HG03280 (cell line): Measurements from ENCODE around the gene ZFYVE27.

Source experiments
- ATAC-seq: cut with Tn5 transposase; IDR thresholded peaks from one replicate; pipeline ENCODE4 v1.9.1; 2021; ENCODE audit warnings: mild to moderate bottlenecking, moderate library complexity; ENCODE audit not compliant: unreplicated experiment

Gene ZFYVE27

DNA sequence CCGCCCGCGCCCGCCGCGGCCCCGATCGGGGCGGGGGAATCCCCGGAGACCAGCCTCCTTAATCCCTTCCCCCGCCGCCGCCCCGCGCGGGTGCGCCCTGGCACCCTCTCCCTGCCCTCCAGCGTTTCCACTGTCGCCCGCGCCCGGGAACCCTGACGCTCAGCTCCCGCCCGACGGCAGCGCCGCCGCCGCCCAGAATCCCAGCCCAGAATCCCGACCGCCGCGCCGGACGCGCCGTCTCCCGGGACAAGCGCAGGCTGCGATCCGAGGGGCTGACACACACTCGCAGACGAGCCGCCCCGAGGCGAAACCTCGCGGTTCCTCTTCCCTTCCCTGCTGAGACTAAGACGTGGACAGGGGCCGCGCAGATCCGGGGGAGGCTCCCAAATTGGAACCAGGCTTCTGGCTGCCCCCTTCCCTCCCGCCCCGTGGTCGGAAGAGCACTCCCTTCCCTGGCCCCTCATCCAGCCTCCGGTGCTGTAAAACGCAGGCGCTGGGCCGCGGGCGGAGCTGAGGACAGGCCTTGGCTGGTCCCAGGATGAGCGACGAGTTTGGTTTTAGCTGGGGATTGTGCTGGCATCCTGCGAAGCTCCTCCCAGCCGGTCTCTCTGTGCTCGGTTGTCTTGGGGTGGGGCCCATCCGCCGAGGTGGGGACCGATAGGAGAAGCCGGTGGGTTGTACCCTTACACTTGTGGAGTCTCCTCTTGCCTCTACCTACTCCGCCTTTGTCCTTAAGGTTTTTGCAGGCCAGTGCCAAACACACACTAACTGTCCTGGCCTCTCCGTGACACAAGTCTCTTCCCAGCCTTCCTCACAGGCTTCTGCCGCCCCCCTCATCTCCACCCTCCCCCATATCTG, 22.3 kb upstream of the ZFYVE27 start:
- peak; percentile 41 for ATAC-seq

DNA sequence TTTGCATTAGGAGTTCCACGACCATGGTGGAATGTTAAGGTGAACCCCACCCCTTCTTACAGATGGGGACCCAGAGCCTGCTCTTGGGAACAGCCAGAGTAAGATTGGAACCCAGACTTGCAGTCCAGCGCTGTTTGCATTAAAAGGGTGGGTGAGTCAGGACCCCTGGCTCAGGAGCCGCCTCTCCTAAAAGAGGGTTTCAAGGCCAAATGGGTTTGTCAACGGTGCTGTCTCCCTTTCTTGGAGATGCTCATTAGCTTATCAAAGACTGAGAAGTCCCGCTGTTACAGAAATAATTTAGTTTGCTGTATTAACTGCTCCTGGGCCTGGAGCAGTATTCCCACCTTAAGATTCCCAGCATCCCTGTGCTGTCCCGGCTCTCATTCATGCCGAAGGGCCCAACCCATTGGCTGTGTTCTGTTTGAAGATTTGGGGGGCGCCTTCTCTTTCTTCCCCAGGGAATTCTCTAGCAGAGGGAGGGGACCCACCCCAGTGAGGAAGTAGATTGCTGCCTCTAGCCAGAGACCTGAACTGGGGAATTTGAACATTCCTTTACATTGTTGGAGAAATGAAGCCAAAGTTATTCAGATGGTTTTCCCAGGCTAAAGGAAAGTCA, 21.6 kb upstream of the ZFYVE27 start:
- no peak for ATAC-seq

DNA sequence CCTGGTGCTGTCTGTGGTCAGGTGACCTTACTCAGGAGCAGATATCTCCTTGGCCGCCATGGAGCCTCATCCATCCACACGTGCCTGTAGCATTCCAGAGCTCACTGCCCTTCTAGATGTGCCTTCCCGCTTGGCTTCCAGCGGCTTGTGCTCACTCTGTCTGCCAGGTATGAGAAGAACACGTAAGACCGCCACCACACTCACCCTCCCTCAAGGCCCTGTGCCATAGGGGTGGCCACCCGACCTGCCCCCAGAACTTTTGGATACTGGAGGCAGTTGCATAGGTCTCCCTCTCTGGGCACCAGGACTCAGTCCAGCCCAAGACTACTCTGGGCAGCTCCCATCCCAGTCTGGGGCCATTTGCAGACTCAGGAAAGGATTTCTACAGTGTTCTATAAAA, 19.3 kb upstream of the ZFYVE27 start:
- no peak for ATAC-seq

DNA sequence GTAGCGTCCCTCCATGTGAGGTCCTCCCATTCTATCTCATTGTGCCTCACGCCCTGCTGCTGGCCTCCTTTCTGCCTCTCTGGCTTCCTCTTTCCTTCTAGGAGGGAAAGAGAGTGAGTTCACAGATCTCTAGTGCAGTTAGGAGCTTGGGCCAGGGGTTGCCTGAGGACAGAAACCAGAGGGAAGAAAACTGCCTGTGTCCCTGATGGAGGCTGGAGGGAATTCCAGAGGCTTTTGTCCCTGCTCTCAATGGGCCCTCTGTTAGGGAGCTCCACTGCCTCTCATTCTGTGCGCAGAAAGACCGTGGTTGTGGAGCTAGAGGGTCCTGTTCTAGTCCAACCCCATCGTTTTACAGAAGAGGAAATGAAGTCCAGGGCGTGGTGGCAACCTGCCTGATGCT, 18.8 kb upstream of the ZFYVE27 start:
- ATAC-seq, result no peak

DNA sequence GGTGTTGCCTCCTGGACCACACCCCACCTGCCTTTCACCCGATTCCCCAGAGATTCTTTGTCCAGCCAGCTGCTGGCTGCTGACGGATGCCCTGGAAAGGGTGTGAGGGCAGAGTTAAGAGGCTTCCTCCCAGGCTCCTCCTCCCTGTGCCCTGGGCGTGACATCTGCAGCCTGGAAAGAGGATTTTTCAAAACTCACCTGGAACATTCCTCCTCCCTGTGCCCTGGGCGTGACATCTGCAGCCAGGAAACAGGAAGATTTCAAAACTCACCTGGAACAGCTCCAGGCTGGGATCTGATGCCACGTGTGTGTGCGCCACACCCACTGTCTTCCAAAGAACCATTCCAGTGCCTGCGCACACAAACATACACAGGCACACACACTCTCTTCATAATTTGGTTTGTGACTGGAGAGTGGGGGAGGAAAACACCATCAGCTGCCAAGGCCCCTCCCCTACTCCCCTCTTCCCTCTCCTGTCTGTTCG, 18.2 kb upstream of the ZFYVE27 start:
- ATAC-seq, result no peak

DNA sequence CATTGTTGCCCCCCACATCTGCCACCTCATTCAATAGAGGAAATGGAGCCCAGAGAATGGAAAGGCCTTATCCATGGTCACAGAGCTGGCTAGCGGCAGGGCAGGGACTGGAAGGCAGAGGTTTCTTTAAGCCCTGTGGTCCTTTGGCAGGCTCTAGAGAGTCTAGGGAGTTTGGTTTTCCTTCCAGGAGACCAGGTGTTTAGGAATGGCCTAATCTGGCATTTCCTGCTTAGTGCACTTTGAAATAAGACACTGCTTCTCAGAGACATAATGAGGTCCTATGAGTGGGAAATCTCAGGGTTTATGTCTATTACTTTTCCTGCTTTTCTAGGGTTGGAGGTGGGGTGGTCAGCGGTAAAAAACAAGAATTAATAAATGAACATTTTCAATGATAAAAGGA, 17.3 kb upstream of the ZFYVE27 start:
- no peak for ATAC-seq

DNA sequence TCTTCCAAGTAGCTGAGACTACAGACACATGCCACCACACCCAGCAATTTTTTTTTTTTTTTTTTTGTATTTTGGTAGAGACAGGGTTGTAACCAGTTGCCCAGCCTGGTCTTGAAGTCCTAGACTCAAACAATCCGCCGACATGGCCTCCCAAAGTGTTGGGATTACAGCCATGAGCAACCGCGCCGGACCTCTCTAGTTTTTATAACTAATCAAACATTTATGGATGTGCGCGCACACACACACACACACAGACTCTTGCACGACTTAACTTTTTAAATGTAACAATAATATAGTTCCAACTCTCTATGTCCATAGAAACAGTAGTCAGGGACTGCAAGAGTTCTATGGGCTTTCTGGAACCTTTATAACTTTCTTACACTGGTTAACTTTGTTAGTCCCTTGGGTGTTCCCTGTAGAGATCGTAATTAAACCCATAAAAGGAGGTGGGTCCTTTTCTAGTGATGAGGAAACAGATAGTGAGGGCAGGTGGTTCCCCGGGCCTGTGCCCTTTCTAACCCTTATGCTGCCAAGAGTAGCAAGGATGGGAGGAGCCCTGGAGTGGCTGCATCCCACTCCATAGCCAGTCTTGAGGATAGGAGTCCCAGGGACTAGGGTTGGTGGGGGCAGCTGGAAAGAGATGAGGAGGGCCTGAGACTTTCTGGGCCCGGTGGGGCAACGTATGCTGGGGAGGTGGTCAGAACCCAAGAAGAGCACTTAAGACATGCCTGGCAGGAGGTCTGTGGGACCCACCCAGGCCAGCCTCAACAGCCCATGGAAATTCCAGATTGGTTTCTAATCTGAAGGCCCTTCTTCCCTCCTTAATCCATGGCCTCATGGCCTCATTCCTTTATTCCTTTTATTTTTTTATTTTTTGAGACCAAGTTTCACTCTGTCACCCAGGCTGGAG, 14.8 kb upstream of the ZFYVE27 start:
- no peak for ATAC-seq

DNA sequence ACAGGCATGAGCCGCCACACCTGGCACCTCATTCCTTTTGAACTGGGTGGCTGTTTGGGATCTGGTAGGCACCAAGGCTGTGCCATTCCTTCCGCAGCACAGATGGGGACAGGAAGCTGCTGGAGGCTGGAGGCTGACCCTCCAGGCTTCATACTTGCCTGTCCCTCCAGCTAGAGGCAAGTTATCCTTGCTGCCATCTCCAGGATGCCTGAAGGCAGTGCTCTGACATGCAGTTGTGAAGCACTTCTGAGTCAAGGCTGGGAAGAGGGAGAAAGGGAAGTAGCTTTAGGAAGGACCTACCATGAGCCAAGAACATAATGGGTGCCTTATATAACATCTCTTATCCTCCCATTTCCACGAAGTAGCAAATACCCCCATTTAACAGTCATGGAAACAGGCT, 13.9 kb upstream of the ZFYVE27 start:
- no peak for ATAC-seq

DNA sequence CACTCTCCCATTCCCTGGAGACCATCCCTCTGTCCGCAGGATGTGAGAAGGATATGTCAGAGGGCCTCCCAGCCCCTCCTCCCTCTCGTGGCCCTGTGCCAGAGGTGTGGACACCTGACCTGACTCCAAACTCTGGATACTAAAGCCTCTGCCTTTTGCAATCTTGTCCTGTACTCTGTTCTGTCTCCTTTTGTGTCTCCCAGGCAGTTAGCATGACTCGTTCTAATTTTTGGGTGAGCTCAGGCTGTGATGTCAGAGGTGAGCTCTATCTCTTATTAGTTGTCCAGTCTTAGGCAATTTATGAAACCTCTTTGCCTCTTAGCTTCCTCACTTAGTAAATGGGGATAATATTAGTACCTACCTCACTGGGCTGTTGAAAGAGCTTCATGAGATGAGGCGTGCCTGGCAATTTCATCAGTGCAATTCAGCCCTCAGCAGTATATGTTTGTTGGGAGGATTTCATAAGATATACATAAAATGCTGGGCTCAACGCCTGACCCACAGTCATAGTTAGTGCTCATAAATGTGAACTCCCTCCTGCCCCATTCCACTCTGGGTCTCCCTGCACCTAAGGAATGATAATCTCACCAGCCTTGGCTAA, 12.5 kb upstream of the ZFYVE27 start:
- ATAC-seq, result no peak

DNA sequence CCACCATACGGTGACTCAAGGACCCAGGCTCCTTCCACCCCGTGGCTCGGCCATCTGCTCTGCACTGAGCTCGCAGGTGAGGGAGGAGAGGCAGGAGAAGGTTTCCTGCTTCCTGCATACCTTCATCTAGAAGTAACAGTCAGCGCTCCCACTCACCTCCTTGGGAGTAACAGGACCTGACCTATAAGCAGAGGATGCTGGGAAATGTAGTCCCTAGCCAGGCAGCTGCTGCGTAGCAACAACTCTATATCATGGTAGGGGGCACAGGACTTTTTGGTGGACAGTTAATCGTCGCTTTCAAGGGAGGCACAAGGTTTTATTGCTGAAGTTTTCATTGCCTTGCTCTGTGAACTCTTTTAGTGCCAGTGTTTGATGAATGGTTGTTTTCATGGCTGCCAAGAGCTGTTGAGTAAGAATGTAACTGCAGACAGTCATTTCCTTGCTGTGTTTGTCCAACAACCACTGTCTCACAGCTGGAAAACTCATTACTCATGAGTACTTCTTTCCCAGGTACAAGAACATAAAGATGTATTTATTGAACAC, 10.2 kb upstream of the ZFYVE27 start:
- ATAC-seq, result no peak

DNA sequence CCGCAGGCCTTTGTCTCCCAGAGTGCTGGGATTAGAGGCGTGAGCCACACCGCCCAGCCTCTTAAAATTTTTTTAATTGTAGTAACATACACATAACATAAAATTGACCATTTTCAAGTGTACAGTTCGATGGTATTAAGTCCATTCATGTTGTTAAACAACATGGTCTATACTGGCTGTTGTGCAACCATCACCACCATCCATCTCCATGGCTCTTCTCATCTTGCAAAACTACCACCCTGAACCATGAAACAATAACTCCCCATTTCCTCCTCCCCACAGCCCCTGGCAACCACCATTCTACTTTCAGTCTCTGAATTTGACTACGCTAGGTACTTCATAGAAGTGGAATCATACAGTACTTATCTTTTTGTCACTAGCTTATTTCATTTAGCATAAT, 7.9 kb upstream of the ZFYVE27 start:
- ATAC-seq, result no peak

DNA sequence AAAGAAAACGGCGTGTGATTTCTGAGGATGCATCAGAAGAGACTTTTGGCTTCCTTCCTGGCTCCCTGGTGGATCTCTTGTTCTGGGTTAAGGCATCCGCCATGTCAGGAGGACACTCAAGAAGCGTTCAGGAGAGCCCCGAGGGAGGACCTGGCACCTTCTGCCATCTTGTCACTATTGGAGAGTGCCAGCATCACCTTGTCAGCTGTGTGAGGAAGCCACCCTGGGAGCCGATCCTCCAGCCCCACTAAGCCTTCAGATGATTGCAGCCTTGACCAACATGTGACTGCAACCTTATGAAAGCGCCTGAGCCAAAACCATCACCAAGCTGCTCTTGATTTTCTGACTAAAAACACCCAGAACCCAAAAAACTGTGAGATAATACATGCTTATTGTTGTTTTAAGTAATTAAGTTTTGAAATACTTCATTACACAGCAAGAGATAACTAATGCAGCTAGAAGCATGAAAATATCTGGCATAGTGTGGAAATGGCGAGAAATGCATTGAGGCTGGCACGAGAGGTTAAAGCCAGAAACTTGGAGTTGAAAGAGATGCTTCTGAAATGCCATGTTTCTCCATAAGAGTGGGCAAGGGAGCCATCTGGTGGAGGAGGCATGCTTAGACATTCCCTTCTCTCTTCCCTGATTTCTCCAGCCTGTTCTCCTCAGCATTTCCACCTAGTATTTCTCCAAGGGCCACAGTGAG, 5.4 kb upstream of the ZFYVE27 start:
- ATAC-seq, result no peak

DNA sequence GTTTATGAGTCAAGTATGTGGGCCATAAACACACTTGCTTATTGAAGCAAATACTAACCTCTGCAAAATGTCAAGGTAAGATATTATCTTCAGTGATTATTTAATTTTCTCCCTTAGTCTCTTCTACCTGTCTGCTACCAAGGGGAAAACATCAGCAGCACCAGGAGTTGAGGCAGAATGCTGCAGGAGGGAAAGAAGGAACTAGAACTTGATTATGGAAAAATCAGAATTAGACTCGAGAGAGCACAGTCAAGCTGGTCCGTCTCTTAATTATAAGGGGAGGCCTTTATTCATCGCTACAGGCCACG, 4.9 kb upstream of the ZFYVE27 start:
- ATAC-seq, result no peak

DNA sequence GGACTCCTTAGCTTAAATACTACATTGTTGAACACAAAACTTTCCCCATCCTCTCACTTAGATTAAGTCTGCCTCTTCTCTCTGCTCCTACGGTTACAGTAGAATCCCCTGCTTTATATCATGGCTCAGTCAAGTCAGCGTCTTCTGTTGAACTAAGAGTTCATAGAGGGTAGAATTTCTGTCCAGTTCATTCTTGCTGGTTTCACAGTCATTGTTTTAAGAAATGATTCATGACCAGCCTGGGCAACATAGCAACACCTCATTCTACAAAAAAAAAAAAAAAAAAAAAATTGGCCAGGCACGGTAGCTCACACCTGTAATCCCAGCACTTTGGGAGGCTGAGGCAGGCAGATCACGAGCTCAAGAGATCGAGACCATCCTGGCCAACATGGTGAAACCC, 3.7 kb upstream of the ZFYVE27 start:
- no peak for ATAC-seq

DNA sequence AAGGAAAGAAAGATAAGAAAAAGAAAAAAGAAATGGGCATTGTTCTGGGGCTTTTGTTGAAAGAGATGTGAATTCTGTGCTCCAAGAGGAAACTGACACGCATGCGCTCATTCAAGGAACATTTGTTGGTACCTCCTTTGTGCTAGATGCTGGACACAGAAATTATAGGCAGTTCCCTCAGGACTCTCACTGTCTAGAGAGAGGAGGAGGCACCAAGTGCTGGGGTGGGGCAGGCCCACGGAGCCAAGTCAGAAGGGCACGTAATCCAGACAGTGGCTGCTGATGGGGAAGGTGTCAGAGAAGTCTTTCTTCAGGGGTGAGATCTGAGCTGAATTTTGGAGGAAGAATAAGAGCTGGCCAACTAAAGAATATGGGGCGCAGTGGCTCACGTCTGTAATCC, 2.9 kb upstream of the ZFYVE27 start:
- no peak for ATAC-seq

DNA sequence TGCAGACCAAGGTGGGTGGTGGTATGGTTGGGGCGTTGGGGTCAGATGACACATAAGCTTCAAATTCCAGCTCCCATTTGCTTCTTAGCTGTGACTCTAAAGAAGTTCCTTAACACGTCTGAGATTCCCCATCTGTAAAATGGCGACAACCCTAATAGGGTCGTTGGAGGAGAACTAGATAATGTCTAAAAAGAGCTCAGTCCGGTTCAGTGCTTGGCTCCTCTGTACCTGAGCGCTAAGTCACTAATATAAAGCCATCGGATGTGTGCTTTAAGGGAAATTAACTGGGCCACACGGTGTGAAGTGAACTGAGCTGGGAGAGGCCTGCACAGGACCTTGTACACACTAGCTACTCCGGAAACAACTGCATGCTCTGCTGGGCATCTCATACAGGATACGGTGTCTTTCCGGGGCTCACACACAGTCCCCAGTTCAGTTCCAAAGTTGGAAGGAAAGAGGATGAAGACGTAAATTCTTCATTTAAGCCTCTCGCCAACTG, 476 bp upstream of the ZFYVE27 start:
- ATAC-seq, result peak; percentile 2

DNA sequence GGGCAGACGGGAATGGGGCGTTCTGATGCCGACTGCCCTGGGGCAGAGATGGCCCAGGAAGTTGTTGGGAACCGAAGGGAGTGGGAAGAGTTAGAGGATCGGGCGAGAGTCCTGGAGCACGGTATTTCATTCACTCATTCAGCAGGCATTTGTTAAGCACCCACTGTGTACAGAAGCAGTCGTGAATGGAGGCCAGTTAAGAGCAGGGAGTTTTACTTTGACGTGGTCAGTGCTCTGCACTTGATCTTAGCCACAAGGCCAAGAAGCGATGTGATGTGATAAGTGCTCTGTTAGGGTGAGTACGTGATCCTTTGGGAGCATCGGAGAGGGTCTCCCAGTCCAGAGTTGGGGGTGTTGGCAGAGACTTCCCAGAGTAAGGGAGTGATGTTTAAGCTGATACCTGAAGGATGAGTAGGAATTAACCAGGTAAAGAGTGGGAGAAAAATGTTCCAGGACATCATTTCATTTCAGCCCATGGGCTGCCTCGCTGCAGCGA, 890 bp downstream of the ZFYVE27 start:
- peak; percentile 4 for ATAC-seq

DNA sequence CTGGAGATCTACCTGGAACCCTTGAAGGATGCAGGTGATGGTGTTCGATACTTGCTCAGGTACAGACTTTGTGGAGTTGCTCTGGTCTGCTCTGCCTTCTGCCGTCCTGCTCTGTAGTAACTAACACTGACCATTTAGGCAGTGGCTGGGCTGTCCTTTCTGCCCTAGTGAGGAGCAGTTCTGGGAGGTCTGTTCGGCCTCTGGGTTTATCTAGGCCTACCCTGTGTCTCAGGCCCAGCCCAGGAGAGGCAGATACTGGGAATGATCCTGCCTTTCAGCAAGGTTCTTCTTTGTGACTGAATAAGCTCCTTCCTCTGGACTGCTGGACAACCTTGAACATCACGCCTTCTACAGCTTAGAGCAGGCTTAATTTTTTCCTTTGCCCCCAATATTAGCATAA, 1.7 kb downstream of the ZFYVE27 start:
- no peak for ATAC-seq

DNA sequence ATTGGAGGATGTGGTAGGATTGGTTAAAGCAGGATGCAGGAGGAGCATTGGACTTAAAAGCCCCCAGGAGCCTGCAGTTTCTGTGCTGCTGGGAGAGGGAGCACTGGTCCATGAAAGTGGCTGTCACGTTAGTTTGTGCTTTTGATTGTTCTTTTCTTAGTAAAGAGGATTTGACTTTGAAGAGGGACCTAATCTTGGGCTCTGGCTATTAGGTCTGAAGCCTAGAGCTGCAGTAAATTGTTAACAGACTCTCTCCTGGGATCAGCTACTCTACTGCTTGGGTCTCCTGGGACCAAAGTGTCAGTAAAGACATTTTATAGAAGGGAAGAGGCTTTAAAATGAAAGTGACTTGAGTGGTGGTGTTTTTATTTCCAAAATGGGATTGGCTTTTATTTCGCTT, 3.7 kb downstream of the ZFYVE27 start:
- no peak for ATAC-seq
